A549 treated with CpdA at 1 μM for 4 hours (cell line): ENCODE measurements around the gene STK10. TPM values are rescaled to one million over a fixed set of nuclear protein-coding genes. Genes with fewer than 3 reads are reported as not detected.

Source experiments
- total RNA-seq: library from RNA; stranded (reverse); fragments of 200-300 nt; extraction: Qiagen RNA extraction; gene quantifications from 5 replicates; pipeline ENCODE4 v1.2.3, GENCODE V29; 2022; ENCODE audit warnings: low read depth

Gene STK10
- total RNA-seq: 20.6 to 26.0 TPM (median 22.0 TPM) in 5 replicates

DNA sequence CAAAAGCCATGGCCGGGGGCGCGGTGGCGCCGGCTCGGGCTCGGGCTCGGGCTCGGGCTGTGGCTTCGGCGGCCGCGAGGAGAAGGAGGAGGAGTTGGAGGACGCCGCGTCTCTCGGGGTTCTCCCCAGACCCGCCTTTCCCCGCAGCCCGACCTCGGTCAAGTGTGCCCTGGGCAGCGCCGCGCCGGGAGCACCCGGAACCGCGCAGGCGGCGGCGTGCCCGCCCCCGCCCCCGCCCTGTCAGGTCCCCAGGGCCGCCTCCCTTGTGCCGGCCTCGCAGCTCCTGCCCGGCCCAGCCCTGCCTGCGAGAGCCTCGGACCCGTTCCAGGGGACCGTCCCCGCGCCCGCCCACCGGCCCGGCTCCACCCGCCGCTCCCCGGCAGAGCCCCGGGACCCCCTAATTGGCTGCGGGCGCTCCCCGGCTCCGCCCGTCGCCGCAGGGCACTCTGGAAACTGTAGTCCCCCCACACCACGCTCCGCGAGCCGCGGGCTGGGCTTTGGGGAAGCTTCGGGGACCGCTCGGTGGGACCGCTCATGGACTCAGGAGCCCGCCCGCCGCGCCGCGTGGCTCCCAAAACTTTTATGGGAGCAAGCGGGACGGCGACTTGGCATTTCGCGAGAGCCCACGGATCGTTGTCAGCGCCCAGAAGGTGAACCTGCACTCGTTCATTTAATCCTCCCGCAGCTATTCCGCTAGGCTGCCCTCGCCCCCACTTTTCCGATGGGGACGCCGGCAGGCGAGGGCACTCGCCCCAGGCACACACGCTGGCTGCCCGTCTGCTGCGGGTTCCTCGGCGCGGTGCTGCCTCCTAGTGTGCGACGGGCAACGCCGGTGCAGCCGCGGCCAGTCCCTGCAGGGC, at the start of gene STK10:
STK10 (minus strand) TSS at position 192 of the 860 bp plus-strand sequence; CDS start at position 10, 182 bp downstream.

DNA sequence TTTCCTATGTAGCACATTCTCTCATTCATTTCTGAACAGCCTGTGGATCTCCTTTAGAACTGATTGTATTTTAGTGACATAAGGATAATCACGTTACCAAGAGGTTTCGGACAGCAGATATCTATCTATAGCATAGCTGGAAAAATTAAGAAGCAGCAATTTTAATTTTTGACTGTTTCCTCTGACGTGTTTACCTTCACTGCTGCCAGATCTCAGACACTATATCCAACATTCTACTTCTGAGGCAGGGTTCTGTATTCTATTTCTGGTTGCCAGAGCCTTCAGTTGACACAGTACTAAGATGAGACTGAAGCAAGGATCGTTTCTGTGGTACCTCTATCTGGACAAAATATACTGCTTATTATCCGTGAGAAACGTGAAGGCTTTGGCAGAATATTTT, 5.8 kb upstream of the STK10 start, which contains the start of gene EFCAB9:
EFCAB9 (plus strand) TSS at position 301 of the 400 bp plus-strand sequence; CDS start at position 302, 1 bp downstream.

DNA sequence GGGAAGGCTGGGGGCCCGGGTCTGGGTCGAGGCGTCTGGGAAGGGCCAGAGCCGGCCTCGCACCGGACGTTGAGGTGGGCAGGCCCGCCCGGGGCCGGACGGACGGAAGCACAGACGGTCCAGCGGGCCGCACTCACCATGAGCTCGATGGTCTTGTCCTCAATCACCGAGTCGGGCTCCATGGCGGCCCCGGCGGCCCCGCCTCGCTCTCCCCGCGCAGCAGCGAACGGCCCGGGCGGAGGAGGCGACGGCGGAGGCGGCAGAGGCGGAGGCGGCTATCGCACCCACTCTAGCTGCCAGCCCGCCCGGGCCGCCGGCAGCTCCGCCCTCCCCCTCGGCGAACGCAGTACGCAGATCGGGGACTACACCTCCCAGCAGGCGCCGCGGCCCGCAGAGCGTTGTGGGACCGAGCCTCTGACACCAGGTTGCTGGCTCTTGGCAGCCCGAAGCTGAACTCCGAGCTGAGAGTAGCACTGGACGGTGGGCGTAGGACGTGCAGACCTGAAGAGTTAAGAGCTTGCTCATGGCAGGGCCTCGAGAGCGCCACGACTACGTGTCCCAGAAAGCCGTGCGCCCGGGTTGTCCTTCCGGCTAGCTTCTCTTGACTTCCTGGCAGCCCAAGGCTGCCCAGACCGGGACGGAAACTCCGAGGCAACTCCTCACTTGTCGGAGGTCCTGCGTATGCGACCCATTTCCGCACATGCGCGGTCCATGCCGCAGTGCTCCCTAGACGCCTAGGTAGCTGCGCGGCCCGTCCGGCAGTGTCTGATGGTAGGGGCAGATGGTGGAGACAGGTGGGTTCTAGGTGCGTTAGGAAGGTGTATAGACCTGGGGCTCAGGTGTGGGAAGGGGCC, 181.5 kb downstream of the STK10 start, which contains the start of gene FBXW11:
FBXW11 (minus strand) TSS at position 318 of the 854 bp plus-strand sequence; CDS start at position 182, 136 bp downstream.

Other genes with a start within 250 kb of the STK10 start
- gene FBXW11, start 181.6 kb downstream of the STK10 start, total RNA-seq: 33.8 to 44.9 TPM (median 40.4 TPM) in 5 replicates
- not detected in 5 replicates for gene EFCAB9, start 5.9 kb upstream of the STK10 start, total RNA-seq
- 13.3 to 15.3 TPM (median 13.9 TPM) in 5 replicates for gene UBTD2, start 95.5 kb upstream of the STK10 start, total RNA-seq